ENCODE results near the gene TAS2R16.

The TAS2R16 gene

GRCh38 chr7:122995600-122995999 is at the start of gene TAS2R16:
Gene TAS2R16 (minus strand): TSS chr7:122995700. CDS start chr7:122995634, 66 bp downstream.
- no peak for DNase-seq (ENCODE audit: low read depth in 1 of 2, low spot score in 1 of 2)

GRCh38 chr7:123043642-123044041 is 48.1 kb upstream of the TAS2R16 start:
- no peak for DNase-seq (ENCODE audit: low read depth in 1 of 2, low spot score in 1 of 2)

- no peak for DNase-seq (ENCODE audit: low read depth in 1 of 2, low spot score in 1 of 2)
Measured at GRCh38 chr7:123041101-123041500, 45.6 kb upstream of the TAS2R16 start.

GRCh38 chr7:123039269-123039668 is 43.8 kb upstream of the TAS2R16 start:
- no peak for DNase-seq (ENCODE audit: low read depth in 1 of 2, low spot score in 1 of 2)

- no peak for DNase-seq (ENCODE audit: low read depth in 1 of 2, low spot score in 1 of 2)
Measured at GRCh38 chr7:123034106-123034505, 38.6 kb upstream of the TAS2R16 start.

GRCh38 chr7:123030631-123031030 is 35.1 kb upstream of the TAS2R16 start:
- no peak for DNase-seq (ENCODE audit: low read depth in 1 of 2, low spot score in 1 of 2)

GRCh38 chr7:123028339-123028738 is 32.8 kb upstream of the TAS2R16 start:
- no peak for DNase-seq (ENCODE audit: low read depth in 1 of 2, low spot score in 1 of 2)

- no peak for DNase-seq (ENCODE audit: low read depth in 1 of 2, low spot score in 1 of 2)
Measured at GRCh38 chr7:123026251-123026650, 30.8 kb upstream of the TAS2R16 start.

- no peak for DNase-seq (ENCODE audit: low read depth in 1 of 2, low spot score in 1 of 2)
Measured at GRCh38 chr7:123024989-123025758, 29.7 kb upstream of the TAS2R16 start.

GRCh38 chr7:123023126-123023525 is 27.6 kb upstream of the TAS2R16 start:
- DNase-seq (ENCODE audit: low read depth in 1 of 2, low spot score in 1 of 2): no peak

- DNase-seq (ENCODE audit: low read depth in 1 of 2, low spot score in 1 of 2): no peak
Measured at GRCh38 chr7:123022576-123022975, 27.1 kb upstream of the TAS2R16 start.

GRCh38 chr7:123012435-123012834 is 16.9 kb upstream of the TAS2R16 start:
- no peak for DNase-seq (ENCODE audit: low read depth in 1 of 2, low spot score in 1 of 2)

- no peak for DNase-seq (ENCODE audit: low read depth in 1 of 2, low spot score in 1 of 2)
Measured at GRCh38 chr7:123011766-123012369, 16.4 kb upstream of the TAS2R16 start.

- DNase-seq (ENCODE audit: low read depth in 1 of 2, low spot score in 1 of 2): no peak
Measured at GRCh38 chr7:123004931-123005330, 9.4 kb upstream of the TAS2R16 start.

GRCh38 chr7:123003539-123004126 is 8.1 kb upstream of the TAS2R16 start:
- no peak for DNase-seq (ENCODE audit: low read depth in 1 of 2, low spot score in 1 of 2)

GRCh38 chr7:122989577-122989976 is 5.9 kb downstream of the TAS2R16 start:
- DNase-seq (ENCODE audit: low read depth in 1 of 2, low spot score in 1 of 2): no peak

- no peak for DNase-seq (ENCODE audit: low read depth in 1 of 2, low spot score in 1 of 2)
Measured at GRCh38 chr7:122989041-122989440, 6.5 kb downstream of the TAS2R16 start.

GRCh38 chr7:122988333-122988732 is 7.2 kb downstream of the TAS2R16 start:
- DNase-seq (ENCODE audit: low read depth in 1 of 2, low spot score in 1 of 2): no peak

- no peak for DNase-seq (ENCODE audit: low read depth in 1 of 2, low spot score in 1 of 2)
Measured at GRCh38 chr7:122987463-122987862, 8.0 kb downstream of the TAS2R16 start.

GRCh38 chr7:122984021-122984420 is 11.5 kb downstream of the TAS2R16 start:
- DNase-seq (ENCODE audit: low read depth in 1 of 2, low spot score in 1 of 2): no peak

GRCh38 chr7:122983261-122983660 is 12.2 kb downstream of the TAS2R16 start:
- no peak for DNase-seq (ENCODE audit: low read depth in 1 of 2, low spot score in 1 of 2)

- no peak for DNase-seq (ENCODE audit: low read depth in 1 of 2, low spot score in 1 of 2)
Measured at GRCh38 chr7:122975341-122975740, 20.2 kb downstream of the TAS2R16 start.
